ENCODE data around the gene GCHFR. TPM values are rescaled to one million over a fixed set of nuclear protein-coding genes. Genes with fewer than 3 reads are reported as not detected.

Gene GCHFR
- total RNA-seq, 3 donors from 2014 or later = 12.0 to 25.5 (median 18.2) TPM

GRCh38 chr15:40796512-40796911, 32.6 kb downstream of the GCHFR start:
- no peak for DNase-seq
- no peak for ATAC-seq
- intact Hi-C loops (cut with DNase I, micrococcal nuclease) = no loop called here
- H3K4me1 ChIP-seq (ENCODE audit: low read depth) = peaks cover 29% of the 10 kb centered on the region
- TF ChIP-seq CTCF (IDR thresholded peaks at IDR 0.05) = no peak
- no peaks in the 10 kb centered on the region for H3K9me3 ChIP-seq
- H3K4me3 ChIP-seq = no peak overlapping the region
- no peaks in the 10 kb centered on the region for H3K36me3 ChIP-seq (ENCODE audit: low read depth)

GRCh38 chr15:40799523-40799922, 35.7 kb downstream of the GCHFR start:
- TF ChIP-seq CTCF (IDR thresholded peaks at IDR 0.05) = no peak
- Histone ChIP-seq H3K36me3 (ENCODE audit: low read depth) (no peaks in the 10 kb centered on the region), H3K4me3 (no peak overlapping the region), H3K4me1 (ENCODE audit: low read depth) (peaks cover 19% of the 10 kb centered on the region), H3K9me3 (no peaks in the 10 kb centered on the region)
- intact Hi-C loops (cut with DNase I, micrococcal nuclease) = no loop called here
- DNase-seq = no peak
- ATAC-seq = no peak

DNA sequence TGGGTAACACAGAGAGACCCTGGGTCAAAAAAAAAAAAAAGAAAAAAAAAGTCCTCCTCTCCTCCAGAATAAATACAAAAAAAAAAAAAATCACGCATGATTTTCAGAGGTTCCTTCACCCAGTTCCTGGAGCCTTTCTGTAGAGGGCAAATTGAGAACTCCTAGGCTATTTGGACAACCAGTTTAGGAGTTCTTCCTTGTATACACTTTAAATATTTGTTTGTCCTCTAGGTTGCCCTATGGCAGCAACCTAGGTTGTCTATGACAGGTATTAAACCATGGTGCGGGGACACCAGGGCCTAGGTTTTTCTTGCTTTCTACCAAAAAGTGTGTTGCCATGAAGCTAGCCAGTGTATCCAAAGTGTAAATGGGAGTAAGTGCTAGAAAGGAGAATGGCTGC, 39.2 kb downstream of the GCHFR start:
- peaks cover 14% of the 10 kb centered on the region for H3K4me1 ChIP-seq (ENCODE audit: low read depth)
- intact Hi-C loops (cut with DNase I, micrococcal nuclease) = no loop called here
- DNase-seq = peak in 1 of 3 donors; percentile 10
- H3K36me3 ChIP-seq (ENCODE audit: low read depth) = no peaks in the 10 kb centered on the region
- no peak overlapping the region for H3K4me3 ChIP-seq
- ATAC-seq = no peak
- no peak for TF ChIP-seq CTCF (IDR thresholded peaks at IDR 0.05)
- no peaks in the 10 kb centered on the region for H3K9me3 ChIP-seq

- peak in 2 of 3 donors; percentile 14 to 15 for DNase-seq
- no peak for ATAC-seq
- intact Hi-C loops (cut with DNase I, micrococcal nuclease) = no loop called here
- no peak for TF ChIP-seq CTCF (IDR thresholded peaks at IDR 0.05)
- no peak overlapping the region for H3K4me3 ChIP-seq
- peaks cover 21% of the 10 kb centered on the region for H3K4me1 ChIP-seq (ENCODE audit: low read depth)
- no peaks in the 10 kb centered on the region for H3K9me3 ChIP-seq
- no peaks in the 10 kb centered on the region for H3K36me3 ChIP-seq (ENCODE audit: low read depth)
Observed at GRCh38 chr15:40803688-40804087, 39.8 kb downstream of the GCHFR start.

- no peaks in the 10 kb centered on the region for H3K36me3 ChIP-seq (ENCODE audit: low read depth)
- H3K9me3 ChIP-seq = no peaks in the 10 kb centered on the region
- peak overlapping the region; percentile 64 for H3K4me3 ChIP-seq
- intact Hi-C loops (cut with DNase I, micrococcal nuclease) = no loop called here
- DNase-seq (no peak), ATAC-seq (no peak)
- TF ChIP-seq CTCF (IDR thresholded peaks at IDR 0.05) = no peak
- H3K4me1 ChIP-seq (ENCODE audit: low read depth) = peaks cover 25% of the 10 kb centered on the region
Observed at GRCh38 chr15:40806672-40807027, 42.8 kb downstream of the GCHFR start.

Measured in mucosa of descending colon (tissue), 3 donors.